A673 (cell line): ENCODE measurements around the gene MCM3.

ENCODE experiments used
- CTCF ChIP-seq: fragments of 300-800, 200-600 bp; sonication (generic); conservative IDR thresholded peaks from 2 replicates; pipeline ENCODE4 v1.5.1; 2017; ENCODE audit warnings: low read depth, mild to moderate bottlenecking, antibody characterized with exemption, low read length, moderate library complexity, mixed read lengths
- EZH2 ChIP-seq: fragments of 200-600 bp; sonication (generic); IDR thresholded peaks from 2 replicates; pipeline ENCODE4 v1.6.1; 2017; ENCODE audit warnings: borderline replicate concordance, low read depth, mild to moderate bottlenecking, mixed read lengths, antibody characterized with exemption, low read length; ENCODE audit not compliant: poor library complexity, severe bottlenecking

GRCh38 chr6:52304983-52305390 lies 20.4 kb upstream of the MCM3 start:
- TF ChIP-seq CTCF (no peak), EZH2 (no peak)
